ENCODE results near the gene COA1.

The COA1 gene

GRCh38 chr7:43686991-43687390 is 42.3 kb downstream of the COA1 start:
- Histone ChIP-seq H3K27ac (ENCODE audit: low read length) (no peak overlapping the region), H3K4me2 (ENCODE audit: low read length) (no peak overlapping the region), H3K79me2 (ENCODE audit: low read length) (peaks cover 81% of the 10 kb centered on the region), H3K4me3 (ENCODE audit: low read length) (no peak overlapping the region), H3K9me3 (ENCODE audit: insufficient read depth, low read length) (no peaks in the 10 kb centered on the region), H3K36me3 (replicated peaks; ENCODE audit: low read depth, low read length) (peaks cover 8% of the 10 kb centered on the region), H3K27me3 (ENCODE audit: low read depth, low read length) (no peaks in the 10 kb centered on the region), H3K4me1 (ENCODE audit: low read length) (no peaks in the 10 kb centered on the region), H2AFZ (ENCODE audit: low read depth, low read length) (no peak overlapping the region), H3K9ac (ENCODE audit: low read length) (no peak overlapping the region), H4K20me1 (ENCODE audit: insufficient read depth, low read length) (peaks cover 23% of the 10 kb centered on the region)
- no peak for TF ChIP-seq CTCF (IDR thresholded peaks at IDR 0.05; ENCODE audit: low read depth, low read length)
- TF ChIP-seq EZH2phosphoT487 (IDR thresholded peaks at IDR 0.05; ENCODE audit: low read depth), result no peak

GRCh38 chr7:43680736-43681135 is 48.6 kb downstream of the COA1 start:
- Histone ChIP-seq H3K27me3 (ENCODE audit: low read depth, low read length) (no peaks in the 10 kb centered on the region), H2AFZ (ENCODE audit: low read depth, low read length) (no peak overlapping the region), H3K4me2 (ENCODE audit: low read length) (no peak overlapping the region), H3K4me1 (ENCODE audit: low read length) (no peaks in the 10 kb centered on the region), H3K27ac (ENCODE audit: low read length) (no peak overlapping the region), H3K79me2 (ENCODE audit: low read length) (peaks cover 84% of the 10 kb centered on the region), H4K20me1 (ENCODE audit: insufficient read depth, low read length) (peaks cover 30% of the 10 kb centered on the region), H3K9me3 (ENCODE audit: insufficient read depth, low read length) (no peaks in the 10 kb centered on the region), H3K4me3 (ENCODE audit: low read length) (no peak overlapping the region), H3K9ac (ENCODE audit: low read length) (no peak overlapping the region), H3K36me3 (replicated peaks; ENCODE audit: low read depth, low read length) (no peaks in the 10 kb centered on the region)
- TF ChIP-seq EZH2phosphoT487 (IDR thresholded peaks at IDR 0.05; ENCODE audit: low read depth), result no peak
- TF ChIP-seq CTCF (IDR thresholded peaks at IDR 0.05; ENCODE audit: low read depth, low read length), result no peak

GRCh38 chr7:43679210-43680068 is 49.9 kb downstream of the COA1 start:
- no peak overlapping the region for H3K4me2 ChIP-seq (ENCODE audit: low read length)
- no peak overlapping the region for H3K9ac ChIP-seq (ENCODE audit: low read length)
- H3K27ac ChIP-seq (ENCODE audit: low read length), result no peak overlapping the region
- no peaks in the 10 kb centered on the region for H3K27me3 ChIP-seq (ENCODE audit: low read depth, low read length)
- peaks cover 27% of the 10 kb centered on the region for H4K20me1 ChIP-seq (ENCODE audit: insufficient read depth, low read length)
- no peak overlapping the region for H3K4me3 ChIP-seq (ENCODE audit: low read length)
- TF ChIP-seq EZH2phosphoT487 (IDR thresholded peaks at IDR 0.05; ENCODE audit: low read depth) (no peak), CTCF (IDR thresholded peaks at IDR 0.05; ENCODE audit: low read depth, low read length) (no peak)
- H3K79me2 ChIP-seq (ENCODE audit: low read length), result peaks cover 83% of the 10 kb centered on the region
- H3K4me1 ChIP-seq (ENCODE audit: low read length), result no peaks in the 10 kb centered on the region
- H2AFZ ChIP-seq (ENCODE audit: low read depth, low read length), result no peak overlapping the region
- H3K36me3 ChIP-seq (replicated peaks; ENCODE audit: low read depth, low read length), result peaks cover 3% of the 10 kb centered on the region
- no peaks in the 10 kb centered on the region for H3K9me3 ChIP-seq (ENCODE audit: insufficient read depth, low read length)

GRCh38 chr7:43678315-43678714 is 51.0 kb downstream of the COA1 start:
- no peaks in the 10 kb centered on the region for H3K9me3 ChIP-seq (ENCODE audit: insufficient read depth, low read length)
- no peak overlapping the region for H3K4me2 ChIP-seq (ENCODE audit: low read length)
- H3K4me3 ChIP-seq (ENCODE audit: low read length), result no peak overlapping the region
- H3K27me3 ChIP-seq (ENCODE audit: low read depth, low read length), result no peaks in the 10 kb centered on the region
- H2AFZ ChIP-seq (ENCODE audit: low read depth, low read length), result no peak overlapping the region
- H3K9ac ChIP-seq (ENCODE audit: low read length), result no peak overlapping the region
- H3K36me3 ChIP-seq (replicated peaks; ENCODE audit: low read depth, low read length), result peaks cover 10% of the 10 kb centered on the region
- no peak overlapping the region for H3K27ac ChIP-seq (ENCODE audit: low read length)
- TF ChIP-seq EZH2phosphoT487 (IDR thresholded peaks at IDR 0.05; ENCODE audit: low read depth) (no peak), CTCF (IDR thresholded peaks at IDR 0.05; ENCODE audit: low read depth, low read length) (no peak)
- 0 out of 2 replicates have a peak, but pooled peaks cover 16% of the 10 kb centered on the region for H4K20me1 ChIP-seq (ENCODE audit: insufficient read depth, low read length)
- no peaks in the 10 kb centered on the region for H3K4me1 ChIP-seq (ENCODE audit: low read length)
- H3K79me2 ChIP-seq (ENCODE audit: low read length), result peaks cover 83% of the 10 kb centered on the region
